CD4-positive, alpha-beta T cell treated with Interferon gamma for 1 hour (primary cell): ENCODE measurements around the gene EBF3.

Experiments used
- DNase-seq: peaks from one replicate; pipeline ENCODE4 v3.0.0-alpha.2; 2020

EBF3 gene

DNA sequence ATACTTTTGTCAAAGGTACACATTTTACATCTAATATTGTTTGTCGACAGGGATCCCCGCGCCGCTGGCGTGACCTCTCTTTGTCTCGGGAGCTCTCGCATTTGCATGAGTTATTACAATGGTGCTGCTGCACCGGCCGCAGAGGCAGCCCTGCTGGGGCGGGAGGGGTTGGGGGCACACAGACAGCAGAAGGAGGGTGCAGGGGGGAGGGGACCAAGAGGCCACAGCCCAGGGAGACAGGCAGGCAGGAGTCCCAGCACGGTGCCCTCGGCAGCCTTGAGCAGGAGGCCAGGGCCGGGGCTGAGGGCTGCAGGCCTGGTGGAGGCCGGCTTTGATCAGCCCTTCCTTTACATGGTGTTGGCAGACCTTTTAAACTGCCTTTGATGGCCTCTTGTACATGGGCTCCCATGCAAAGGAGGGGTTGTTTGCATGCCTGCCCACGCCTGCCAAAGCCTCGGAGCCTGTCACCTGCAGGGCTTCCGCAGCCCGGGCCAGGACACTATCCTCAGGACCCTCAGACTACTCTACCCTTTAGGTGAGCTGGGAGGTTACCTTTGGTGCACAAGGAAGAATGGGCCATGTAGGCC is 95.5 kb downstream of the EBF3 start:
- no peak for DNase-seq

DNA sequence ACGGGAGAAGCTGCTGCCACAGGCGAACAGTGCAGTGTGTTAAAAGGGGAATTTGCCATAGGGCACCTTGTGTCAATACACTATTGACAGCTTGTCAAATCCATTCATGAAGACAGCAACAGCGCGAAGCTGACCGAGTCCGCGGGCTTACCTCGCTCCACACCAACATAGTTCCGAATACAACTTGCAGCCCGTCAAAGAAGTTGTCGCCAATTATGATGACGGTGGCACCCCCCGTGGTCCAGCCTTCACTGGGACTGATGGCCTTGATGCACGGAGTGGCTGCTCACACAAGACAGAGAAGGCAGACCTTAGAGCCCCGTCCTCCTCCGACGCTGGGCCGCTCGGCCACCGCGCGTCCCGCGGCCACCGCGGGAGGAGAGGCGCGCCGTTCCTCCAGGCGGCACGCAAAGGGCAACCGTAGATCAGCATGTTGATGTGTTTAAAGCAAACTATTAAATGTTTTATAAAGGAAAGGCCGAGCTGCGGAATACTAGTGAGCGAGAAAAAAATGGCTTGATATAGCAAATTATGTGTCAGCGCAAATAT is 96.4 kb downstream of the EBF3 start:
- no peak for DNase-seq

DNA sequence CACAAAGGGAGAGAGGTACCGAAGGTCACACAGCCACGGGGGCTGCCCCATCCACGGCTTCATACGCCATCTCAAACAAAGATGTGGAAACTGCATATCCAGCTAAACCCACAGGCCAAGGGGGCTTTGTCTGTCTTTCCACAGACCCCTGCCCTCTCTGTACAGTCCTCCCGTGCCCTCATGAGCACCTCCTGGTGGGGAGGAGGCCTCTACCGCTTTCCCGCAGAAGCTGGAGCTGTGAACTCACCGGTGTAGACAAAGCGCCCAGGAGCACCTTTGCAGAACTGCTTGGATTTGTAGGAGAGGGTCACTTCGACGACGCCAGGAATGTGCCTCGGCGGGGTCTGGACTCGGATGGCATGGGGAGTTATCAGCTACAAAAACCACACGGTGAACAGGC is 97.2 kb downstream of the EBF3 start:
- no peak for DNase-seq

DNA sequence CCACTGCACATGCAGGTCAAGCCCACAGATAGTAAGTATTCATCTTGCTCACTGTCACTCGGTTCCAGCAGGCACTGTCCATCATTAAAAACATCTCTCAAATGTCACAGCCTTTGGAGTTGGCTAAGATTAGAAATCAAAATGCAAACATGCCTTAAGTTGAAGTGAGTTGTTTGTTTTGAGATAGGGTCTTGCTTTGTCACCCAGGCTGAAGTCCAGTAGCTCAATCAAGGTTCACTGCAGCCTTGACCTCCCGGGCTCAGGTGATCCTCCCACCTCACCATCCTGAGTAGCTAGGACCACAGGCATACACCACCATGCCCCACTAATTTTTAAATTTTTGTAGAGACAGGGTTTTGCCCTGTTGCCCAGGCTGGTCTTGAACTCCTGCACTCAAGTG is 98.1 kb downstream of the EBF3 start:
- DNase-seq: no peak

DNA sequence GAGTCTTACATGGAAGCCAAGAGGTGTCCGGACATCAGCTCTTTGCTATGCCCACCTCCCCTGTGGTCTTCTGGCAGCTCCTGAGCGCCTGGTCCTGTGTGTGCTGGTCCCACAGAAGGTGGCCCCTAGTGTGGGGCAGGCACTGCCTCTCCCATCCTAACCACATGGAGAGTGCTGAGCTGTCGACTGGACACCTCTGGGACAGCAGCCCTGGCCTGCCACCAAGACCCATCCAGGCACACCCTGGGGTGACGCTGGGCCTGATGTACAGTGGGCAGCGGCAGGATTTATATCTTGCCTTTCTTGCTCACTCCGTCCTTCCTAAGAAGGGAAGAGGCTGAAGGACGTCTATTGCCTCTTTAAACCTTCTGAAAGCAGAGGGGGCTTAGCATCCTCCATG is 98.7 kb downstream of the EBF3 start:
- DNase-seq: no peak

DNA sequence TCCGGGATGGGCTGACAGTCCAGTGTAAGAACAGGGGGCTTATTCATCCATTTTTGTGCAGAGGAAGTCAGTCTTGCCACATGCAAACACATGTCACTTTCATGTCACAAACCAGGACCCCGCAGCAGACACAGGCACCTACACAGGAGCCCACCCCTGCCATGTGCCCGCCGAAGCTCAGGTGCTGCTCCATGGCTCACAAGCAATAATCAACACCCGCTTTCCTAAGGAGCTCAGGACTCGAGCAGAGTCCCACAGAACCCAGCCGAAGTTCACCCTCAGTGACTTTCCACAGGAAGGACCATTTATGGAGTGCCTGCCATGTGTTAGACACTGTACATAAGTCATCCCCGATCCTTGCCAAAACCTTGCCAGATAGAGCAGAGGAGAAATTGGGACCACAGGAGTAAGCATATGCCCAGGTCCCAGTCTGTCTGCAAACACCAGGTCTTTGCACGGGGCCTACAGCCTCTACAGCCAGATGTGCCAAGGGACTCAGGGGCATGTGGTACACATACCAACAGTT is 99.4 kb downstream of the EBF3 start:
- DNase-seq: no peak

DNA sequence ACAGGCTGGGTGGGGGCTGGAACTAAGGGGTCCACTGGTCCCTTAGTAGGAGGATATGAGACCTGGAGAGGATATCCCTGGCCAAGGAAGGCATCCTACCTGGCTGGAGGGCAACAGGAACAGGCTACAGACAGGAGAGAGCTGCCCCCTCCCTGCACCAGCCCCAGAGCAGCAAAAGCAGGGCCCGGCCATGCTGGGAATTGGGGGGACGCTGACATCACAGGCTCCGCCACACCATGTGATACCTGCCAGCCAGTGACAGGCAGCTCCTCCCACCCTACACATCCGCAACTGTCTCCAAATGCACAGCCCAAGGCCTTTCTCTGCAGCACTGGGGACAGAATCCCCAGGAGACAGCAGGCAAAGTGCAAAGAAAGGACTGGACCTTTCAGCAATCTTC is 100.0 kb downstream of the EBF3 start:
- DNase-seq: no peak

DNA sequence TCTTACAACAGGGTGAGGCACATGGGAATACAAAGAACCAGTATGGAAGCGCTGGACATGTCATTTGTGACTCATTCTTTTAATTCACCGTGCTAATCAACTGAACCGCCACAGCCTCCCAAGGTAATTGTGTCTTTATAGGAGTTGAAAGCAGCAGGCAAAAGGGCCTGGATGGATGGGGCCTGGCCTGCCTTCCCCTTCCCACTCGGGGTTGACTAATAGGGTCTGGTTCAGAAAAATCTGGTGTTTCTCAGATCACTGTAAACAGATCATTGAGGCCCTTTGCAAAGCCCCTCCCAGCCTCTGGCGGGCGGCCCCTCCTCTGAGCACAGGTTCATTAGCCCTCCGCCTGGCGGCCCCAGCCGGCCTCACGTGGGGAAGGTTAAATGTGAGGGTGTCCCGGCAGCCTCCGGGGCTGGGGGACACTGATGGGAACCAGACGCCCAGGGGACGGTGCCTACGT is 100.8 kb downstream of the EBF3 start:
- no peak for DNase-seq

DNA sequence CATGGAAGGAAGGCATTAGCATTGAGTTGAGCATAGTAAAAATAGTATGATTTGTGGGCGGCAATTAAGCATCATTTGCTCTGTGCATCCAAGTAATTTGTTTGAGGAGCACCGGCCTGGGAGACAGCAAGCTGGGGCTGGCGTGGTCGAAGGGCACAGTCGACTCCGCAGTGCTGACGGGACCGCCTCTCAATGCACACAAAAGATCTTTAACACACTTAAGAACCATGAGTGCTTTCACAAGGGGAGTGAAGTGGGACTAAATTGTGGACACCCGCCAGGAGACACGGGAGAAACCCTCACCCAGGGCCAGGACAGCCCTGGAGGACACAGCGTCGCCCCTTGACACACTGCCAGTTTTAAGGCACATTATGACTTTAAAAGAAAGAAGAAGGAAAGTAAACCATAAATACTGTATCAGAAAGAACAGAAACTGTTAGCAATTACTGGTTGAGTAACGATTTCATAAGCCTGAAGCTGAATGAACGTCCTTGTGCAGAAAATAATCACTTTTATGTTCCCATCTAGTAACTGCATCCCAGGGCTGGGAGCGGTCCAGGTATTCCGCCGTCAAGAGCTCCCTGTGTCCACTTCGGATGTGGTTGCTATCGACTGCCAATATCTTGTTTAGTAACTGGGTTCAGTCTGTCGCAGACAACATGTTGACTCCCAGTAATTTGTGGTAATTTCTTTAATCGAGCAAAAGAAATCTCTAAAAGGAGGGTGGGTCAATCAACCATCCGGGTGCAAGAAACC is 102.1 kb downstream of the EBF3 start:
- DNase-seq: no peak

DNA sequence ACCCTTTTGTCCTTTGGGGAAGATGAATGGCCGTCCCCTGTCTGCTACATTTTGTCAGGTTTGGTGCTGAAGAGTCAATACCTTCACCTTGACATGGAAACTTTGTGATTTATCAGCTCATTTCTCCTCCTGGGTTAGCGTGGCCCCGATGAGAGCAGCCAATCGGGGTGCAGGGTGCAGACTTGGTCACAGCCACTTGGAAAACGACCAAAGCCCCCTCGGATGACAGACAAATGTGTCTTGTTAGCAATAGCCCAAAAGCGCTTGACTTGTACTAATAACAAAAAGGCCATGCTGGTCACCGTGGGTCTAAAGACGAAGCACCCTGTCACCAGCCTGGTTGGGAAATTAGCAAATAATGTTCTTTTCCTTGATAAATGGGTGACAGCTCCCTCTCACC is 103.7 kb downstream of the EBF3 start:
- no peak for DNase-seq

DNA sequence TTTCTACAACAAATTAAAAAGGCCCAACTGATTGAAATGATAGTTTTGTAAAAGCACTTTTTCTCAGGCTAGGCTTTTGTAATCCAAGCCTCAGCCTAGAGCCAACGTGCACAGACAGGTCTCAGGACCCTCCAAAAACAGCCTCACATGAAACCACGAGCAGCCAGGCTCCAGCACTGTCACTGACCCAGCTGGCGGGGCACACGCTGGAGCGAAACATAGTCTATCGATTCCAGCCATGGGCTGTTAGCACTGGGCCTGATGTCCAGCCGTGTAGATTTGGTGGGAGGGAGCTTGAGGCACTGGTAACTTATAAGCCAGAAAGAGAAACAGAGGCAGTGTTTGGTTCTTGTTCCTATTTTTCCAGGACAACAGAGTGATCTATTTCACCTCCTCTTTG is 104.5 kb downstream of the EBF3 start:
- no peak for DNase-seq

DNA sequence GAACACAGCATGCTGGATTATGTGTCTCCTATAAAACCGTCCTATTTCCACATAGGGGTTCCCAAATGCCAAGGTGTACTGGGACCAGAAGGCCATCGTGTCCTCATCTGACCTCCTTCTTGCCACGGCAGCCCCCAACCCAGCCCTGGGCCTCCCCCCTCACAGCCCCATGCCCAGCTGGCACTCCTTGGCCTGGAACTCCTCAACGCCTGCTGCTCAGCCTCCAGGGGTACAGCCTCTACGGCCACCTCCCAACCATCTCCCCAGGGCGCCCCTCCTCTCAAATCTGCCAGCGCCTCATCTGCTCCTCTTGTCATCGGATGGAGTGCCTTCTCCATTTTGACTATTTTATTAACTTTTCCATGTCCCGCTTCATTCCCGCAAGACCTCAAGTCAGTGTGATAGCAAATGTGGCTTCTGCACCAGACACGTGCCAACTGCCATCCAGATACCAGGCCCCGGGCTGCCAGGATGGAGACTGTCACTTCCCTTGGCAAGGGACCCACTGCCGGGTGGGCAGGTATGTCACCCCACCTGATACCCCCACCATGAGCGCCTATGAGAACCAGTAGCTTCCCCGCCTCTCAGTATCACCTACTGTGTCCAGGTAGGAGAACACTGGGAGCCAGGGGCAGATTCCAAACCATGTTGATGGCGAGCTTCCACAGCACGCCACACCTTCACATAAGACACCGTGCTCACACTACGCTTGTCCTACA is 106.7 kb downstream of the EBF3 start:
- DNase-seq: no peak

DNA sequence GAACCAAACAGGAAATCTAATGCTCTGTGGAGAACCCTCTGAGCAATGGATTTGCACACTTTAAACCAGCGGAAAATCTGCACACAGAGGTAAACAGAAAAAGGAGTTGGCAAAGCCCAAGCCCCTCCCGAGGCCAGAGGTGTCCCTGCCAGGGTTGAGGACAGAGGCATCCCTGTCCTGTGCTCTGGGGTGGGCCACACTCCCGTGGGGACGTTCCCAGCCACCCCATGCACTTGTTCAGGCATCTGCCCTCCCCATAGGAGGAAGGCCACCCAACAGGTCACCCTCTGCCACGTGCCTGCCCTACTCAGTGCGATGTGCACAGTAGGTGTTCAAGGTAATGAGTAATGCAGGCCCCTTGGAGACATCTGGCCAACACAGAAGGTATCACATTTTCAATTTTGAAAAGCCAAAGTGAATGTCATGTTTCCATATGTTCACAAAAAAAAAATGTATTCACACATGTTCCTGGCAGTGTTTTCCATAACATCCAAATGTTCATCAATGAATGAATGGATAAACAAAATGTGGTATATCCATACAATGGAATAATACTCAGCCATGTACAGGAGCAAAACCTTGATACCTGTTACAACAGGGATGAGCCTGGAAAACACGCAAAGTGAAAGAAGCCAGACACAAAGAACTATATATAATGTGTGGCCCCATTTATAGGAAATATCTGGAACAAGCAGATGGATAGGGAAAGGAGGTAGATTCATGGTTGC is 108.1 kb downstream of the EBF3 start:
- DNase-seq: no peak

DNA sequence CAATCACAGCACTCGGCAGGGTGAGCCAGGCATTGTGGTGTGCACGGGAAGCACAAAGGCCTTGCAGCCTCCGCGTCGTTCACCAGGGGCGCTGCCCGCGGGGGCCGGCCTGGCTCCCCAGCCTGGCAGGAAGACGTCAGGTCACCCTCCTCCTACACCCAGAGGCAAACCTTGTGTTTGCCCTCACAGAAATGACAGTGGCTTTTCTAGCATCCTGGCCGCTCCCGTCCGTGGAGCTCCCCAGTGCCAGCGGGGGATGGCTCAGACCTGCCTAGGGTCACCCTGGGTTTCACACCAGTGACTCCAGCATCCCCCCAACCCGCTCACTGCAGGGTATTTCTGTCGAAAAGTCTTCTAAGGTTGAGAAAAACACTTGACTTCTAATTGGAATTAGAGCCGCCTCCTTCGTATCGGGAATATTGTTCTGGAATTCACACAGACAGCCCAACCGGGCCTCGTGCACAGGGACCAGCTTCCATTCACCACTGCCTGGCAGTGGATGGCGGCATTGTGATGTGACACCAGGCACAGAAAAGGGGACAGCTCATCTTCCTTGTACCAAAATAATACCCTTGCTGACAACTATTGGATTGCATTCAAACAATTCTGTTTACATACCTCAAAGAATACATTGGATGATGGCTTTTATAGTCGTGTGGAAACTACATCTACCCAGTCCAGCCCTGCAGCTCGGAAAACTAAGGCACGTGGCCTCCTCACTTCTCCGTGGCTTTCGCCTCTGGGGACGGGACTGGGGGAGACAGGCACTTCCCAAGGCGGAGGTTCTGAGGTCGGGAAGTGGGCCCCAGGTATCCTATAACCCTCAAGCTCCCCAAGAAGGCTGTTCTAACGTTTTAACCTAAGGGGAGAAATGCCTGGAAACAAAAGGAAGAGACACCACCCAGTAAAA is 109.0 kb downstream of the EBF3 start:
- DNase-seq: no peak

DNA sequence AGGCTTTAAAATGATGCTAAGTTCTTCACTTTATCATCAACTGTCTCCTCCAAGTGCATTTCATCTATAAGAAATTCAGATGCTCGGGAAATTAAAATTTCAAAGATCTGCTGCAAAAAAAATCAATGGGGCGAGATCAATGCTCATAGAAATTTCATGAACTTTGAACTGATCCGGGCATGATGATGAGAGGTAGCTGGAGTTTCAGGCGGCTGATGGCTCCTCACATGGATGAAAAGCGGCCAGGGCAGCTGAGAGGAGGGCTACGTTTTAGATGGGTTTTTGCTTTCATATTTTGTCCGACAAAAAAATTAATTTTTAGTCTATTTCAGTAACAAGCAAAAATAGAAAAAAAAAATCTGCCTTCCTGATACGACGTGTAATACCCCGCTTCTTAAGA is 109.9 kb downstream of the EBF3 start:
- DNase-seq: no peak

DNA sequence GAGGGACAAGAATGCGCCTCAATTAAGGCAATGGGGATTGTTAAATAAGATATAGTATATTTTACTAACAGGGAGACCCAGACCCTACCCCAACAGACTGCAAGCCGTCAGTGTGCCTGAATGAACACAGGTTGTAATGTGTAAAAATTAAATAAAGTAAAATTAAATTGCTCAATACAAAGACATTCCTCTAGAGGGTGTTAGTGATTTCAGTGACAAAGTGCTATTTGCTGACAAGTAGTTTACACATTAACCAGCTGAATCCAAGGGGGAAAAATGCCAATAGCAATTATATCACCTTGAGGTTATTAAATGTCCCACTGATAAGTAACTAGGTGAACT is 110.5 kb downstream of the EBF3 start:
- DNase-seq: no peak

DNA sequence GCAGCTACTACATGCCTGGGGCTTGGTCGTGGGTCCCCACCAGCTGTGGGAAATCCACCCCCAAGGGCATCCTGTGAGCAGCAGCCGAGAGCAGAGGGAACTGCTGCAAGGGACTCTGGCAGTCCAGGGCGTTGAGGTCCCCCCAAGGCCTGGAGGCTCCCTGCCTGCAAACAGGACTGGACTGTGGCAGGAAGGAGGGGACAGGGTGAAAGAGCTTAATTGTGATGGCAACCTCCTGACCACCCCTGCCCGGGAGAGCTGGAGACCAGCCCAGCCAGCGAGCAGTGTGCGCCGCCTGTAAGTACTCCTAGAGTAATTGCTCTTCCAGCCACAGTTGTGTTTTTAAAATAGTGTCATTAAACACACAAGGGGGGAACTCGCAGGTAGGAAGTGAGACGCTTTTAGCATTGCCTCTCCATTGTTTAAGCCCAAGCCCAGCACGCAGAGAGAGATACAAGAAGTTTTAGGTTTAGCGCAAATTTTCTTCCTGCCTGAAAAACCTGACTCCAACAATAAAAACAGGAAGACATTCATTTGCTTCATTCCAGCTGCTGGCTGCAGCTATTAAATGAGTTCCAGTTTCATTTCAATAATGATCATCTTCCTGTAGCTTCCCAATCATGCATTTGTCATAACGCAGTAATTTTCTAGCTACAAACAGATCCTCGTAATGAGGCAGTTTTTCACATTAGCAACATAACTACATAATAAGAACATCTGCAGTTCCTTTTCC is 111.1 kb downstream of the EBF3 start:
- DNase-seq: no peak

DNA sequence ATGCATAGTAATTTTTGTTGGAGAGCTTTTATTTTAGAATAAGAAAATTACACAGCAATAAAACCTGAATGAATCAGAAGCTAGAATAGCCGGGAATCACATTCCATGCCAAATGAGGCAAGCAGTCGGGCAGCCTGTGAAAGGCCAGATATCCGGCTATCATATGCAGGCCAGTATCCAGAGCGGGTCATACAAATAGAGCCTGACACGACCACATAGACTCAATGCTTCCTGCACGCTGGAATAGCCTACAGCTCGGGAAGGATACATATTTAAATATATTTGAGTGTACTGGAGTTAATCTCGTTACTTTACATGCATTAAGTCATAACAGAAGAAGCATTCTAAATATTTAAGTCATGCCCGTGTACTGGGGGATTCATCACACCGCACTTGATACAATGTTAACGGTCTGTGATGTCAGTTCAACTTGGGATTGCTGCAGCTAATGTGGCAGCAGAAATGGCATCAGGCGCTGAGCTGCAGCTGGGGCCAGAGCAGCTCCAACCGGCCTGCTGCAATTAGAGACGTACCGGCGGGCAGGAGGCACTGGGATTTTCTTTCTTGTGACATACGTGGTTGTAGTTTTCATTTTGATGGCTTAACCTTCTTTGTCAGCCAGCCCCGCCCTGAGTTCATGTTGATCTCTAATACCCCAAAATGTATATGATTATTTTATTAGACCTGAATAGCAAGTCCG is 112.0 kb downstream of the EBF3 start:
- DNase-seq: no peak

DNA sequence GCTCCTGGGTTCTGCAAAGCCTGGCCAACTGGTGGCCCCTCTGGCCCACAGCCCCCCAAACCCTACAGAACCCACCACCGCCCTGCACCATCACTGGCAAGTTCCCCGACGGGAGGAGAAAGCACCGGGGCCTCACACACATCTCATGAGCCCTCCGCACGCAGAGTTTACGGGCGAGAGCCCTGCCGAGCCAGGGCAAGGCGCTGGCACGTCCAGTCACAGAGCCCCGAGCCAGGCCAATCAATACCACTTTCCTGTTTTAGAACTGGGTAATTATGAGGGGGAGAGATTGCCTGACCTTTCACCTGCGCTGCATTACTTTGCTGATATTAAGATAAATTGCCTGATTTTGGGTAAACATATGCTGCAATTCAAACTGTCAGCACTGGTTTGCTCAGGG is 113.3 kb downstream of the EBF3 start:
- no peak for DNase-seq

DNA sequence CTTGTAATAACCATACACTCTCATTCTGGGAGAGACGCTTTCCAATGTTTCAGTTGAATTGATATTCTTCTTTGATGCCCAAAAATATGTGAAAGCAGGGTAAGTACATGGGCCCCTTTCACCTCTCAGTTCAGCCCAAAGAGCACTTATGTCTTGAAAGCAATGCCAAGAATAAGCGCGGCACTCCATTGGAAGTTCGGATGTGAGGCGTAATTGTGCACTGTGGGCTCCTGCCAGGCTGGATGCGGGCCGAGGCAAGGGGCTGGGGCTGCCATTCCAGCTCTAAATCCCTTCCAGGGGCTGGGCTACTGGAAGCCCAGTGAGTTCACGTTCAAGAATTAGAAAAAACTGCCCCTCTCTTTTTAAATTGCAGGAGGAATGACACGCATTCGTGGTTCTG is 113.8 kb downstream of the EBF3 start:
- DNase-seq: no peak

DNA sequence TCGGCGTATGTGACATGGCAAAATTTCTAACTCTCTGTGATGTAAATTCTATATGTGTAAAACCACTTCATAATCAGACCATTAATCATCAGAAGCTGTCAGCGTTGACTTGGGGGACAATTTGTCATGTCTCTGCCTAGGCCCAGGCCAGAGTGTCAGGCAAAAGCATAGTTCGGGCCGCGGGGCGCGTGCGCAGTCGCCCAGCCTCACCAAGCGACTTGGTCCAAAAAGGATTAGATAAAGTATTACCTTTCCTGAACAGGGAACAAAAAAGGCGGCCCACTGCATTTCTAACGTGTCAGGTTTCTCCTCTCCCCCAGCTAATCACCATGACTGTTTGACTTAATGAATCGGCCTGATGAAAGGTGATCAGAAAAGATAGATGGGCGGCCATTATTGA is 114.2 kb downstream of the EBF3 start:
- no peak for DNase-seq
